Sigmoid colon (tissue), 4 donors: ENCODE measurements around the gene ANO1.

Experiments
- EP300 ChIP-seq, 4 donors: sonication (generic); formaldehyde crosslinking; IDR thresholded peaks; one replicate each; pipeline ENCODE4 v1.6.1; 2017; ENCODE audit warnings: antibody characterized with exemption in 4 of 4
- POLR2A ChIP-seq, 2 donors: fragments of 450-650 bp; IDR thresholded peaks; one replicate each; pipeline ENCODE4 v1.6.1; 2016; ENCODE audit warnings: antibody characterized with exemption in 2 of 2, mild to moderate bottlenecking in 2 of 2, moderate library complexity in 2 of 2

DNA sequence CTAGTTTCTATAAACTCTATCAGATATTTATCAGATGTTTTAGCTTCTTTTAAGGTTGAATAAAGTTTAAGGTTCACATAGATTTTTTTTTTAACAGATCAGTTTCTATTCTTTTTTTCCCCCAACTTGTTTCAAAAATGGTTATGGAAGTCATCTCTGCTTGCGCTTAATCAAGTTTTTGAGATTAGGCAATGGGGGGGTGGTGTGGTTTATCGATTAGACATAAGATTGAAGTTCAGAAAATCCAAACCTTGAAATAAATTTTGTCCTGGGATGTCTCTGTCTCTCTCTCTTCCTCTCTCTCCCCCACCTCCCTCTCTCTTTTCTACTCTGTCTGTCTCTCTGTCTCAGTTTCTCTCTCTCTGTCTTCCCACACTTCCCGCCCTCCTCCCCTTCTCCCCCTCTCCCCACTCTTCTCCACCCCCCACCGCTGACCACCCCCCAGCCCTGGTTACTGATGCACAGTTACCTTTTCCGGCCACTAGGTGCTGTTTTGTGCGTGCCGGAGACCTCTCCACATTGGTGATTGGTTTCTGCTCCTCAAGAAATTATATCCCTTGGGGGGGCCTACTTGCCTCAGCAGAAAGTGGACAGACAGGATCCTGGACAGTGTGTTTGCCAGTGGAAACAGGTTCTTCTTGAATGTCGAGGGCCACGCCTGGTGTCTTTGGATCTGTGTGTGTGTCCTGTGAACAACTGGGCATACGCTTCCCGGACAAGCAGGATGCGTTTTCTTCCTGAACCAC is 29.7 kb upstream of the ANO1 start:
- TF ChIP-seq POLR2A (IDR thresholded peaks at IDR 0.05), result no peak
- no peak for TF ChIP-seq EP300 (IDR thresholded peaks at IDR 0.05)
